Measurements from ENCODE around the gene MPC2. TPM values are rescaled to one million over a fixed set of nuclear protein-coding genes. Genes with fewer than 3 reads are reported as not detected.

The MPC2 gene
- total and polyA plus RNA-seq, 7 donors: 94.0 to 207 (median 153) TPM

DNA sequence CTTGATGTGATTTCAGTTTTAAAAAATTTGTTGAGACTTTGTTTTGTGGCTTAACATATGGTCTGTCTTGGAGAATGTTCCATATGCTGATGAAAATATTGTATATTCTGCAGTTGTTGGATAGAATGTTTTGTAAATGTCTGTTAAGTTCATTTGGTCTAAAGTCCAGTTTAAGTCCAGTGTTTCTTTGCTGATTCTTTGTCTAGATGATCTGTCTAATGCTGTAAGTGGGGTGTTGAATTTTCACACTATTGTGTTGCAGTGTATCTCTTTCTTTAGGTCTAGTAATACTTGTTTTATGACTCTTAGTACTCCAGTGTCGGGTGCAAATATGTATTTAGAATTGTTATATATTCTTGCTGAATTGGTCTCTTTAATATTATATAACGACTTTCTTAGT is 10.9 kb upstream of the MPC2 start:
- peaks cover 24% of the 10 kb centered on the region for H3K4me1 ChIP-seq
- DNase-seq (no peak), ATAC-seq (no peak)
- no peak overlapping the region for H3K4me3 ChIP-seq
- WGBS, 3 donors: 56 to 86% (median 68%) methylated on average over 2 of the region's 2 CpGs
- H3K9me3 ChIP-seq: no peaks in the 10 kb centered on the region
- intact Hi-C loops (cut with DNase I): no loop called here
- TF ChIP-seq, protein P1, sequence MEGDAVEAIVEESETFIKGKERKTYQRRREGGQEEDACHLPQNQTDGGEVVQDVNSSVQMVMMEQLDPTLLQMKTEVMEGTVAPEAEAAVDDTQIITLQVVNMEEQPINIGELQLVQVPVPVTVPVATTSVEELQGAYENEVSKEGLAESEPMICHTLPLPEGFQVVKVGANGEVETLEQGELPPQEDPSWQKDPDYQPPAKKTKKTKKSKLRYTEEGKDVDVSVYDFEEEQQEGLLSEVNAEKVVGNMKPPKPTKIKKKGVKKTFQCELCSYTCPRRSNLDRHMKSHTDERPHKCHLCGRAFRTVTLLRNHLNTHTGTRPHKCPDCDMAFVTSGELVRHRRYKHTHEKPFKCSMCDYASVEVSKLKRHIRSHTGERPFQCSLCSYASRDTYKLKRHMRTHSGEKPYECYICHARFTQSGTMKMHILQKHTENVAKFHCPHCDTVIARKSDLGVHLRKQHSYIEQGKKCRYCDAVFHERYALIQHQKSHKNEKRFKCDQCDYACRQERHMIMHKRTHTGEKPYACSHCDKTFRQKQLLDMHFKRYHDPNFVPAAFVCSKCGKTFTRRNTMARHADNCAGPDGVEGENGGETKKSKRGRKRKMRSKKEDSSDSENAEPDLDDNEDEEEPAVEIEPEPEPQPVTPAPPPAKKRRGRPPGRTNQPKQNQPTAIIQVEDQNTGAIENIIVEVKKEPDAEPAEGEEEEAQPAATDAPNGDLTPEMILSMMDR (IDR thresholded peaks at IDR 0.05): no peak
- no peaks in the 10 kb centered on the region for H3K27me3 ChIP-seq (ENCODE audit: insufficient read depth in 3 of 3, low read length in 2 of 3)
- peaks cover 0 to 14% of the 10 kb centered on the region in 2 donors for H3K36me3 ChIP-seq (ENCODE audit: insufficient read depth in 1 of 2, low read depth in 1 of 2)
- H3K27ac ChIP-seq: no peak overlapping the region

GRCh38 chr1:167943541-167943940 is 6.7 kb upstream of the MPC2 start:
- ATAC-seq (no peak), DNase-seq (no peak)
- Histone ChIP-seq H3K27ac (no peak overlapping the region), H3K9me3 (no peaks in the 10 kb centered on the region), H3K36me3 (ENCODE audit: insufficient read depth in 1 of 2, low read depth in 1 of 2) (peaks cover 0 to 3% of the 10 kb centered on the region in 2 donors), H3K4me1 (peaks cover 55% of the 10 kb centered on the region), H3K4me3 (no peak overlapping the region), H3K27me3 (ENCODE audit: insufficient read depth in 3 of 3, low read length in 2 of 3) (no peaks in the 10 kb centered on the region)
- TF ChIP-seq, protein P1 (IDR thresholded peaks at IDR 0.05): no peak
- WGBS, 3 donors: 83 to 92% (median 92%) methylated on average over 9 of the region's 9 CpGs
- intact Hi-C loops (cut with DNase I): loop anchor here in 1 of 2 donors (5.0 kb wide), 1 partner anchor 54 kb away; no protein-coding TSS in a partner anchor

- peaks cover 37% of the 10 kb centered on the region for H3K4me1 ChIP-seq
- no peak for ATAC-seq
- peaks cover 0 to 3% of the 10 kb centered on the region in 2 donors for H3K36me3 ChIP-seq (ENCODE audit: insufficient read depth in 1 of 2, low read depth in 1 of 2)
- H3K4me3 ChIP-seq: no peak overlapping the region
- 93 to 100% (median 97%) methylated on average over 2 of the region's 2 CpGs for WGBS, 3 donors
- no peak for DNase-seq
- TF ChIP-seq, protein P1 (IDR thresholded peaks at IDR 0.05): no peak
- H3K27ac ChIP-seq: peak overlapping the region; percentile 11
- H3K27me3 ChIP-seq (ENCODE audit: insufficient read depth in 3 of 3, low read length in 2 of 3): no peaks in the 10 kb centered on the region
- H3K9me3 ChIP-seq: no peaks in the 10 kb centered on the region
- intact Hi-C loops (cut with DNase I): loop anchor here in 1 of 2 donors (5.0 kb wide), 1 partner anchor 57 kb away; no protein-coding TSS in a partner anchor
Observed at GRCh38 chr1:167940264-167940663, 3.4 kb upstream of the MPC2 start.

DNA sequence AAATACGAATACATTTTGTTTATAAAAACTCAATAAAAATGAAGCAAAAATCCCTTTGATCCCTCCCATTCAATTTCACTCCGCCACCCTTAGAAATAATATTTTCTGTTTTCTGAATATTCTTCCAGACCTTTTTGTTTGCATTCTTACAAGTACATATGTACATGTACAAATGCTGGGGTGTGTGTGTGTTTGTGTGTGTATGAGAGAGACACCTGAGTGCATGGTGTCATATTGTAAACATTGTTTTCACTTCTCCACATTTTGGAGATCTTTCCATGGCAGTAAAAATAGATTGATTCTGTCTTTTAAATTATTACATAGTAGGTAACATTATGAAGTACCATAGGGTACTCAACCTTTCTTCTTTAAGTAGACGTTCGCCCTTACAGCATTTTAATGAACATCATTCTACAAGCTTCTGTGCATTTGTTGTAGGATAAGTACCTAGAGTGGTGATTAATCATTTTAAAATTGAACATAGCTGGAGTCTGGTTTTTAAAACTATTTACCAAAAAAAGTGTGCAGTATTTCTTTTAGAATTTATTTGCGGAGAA is 1.3 kb upstream of the MPC2 start:
- intact Hi-C loops (cut with DNase I): loop anchor here (5.0 to 10.0 kb wide), 3 partner anchors 107 to 223 kb away; no protein-coding TSS in a partner anchor
- DNase-seq (no peak), ATAC-seq (no peak)
- Histone ChIP-seq H3K4me1 (peaks cover 43% of the 10 kb centered on the region), H3K27me3 (ENCODE audit: insufficient read depth in 3 of 3, low read length in 2 of 3) (no peaks in the 10 kb centered on the region), H3K27ac (peak overlapping the region; percentile 96), H3K36me3 (ENCODE audit: insufficient read depth in 1 of 2, low read depth in 1 of 2) (no peaks in the 10 kb centered on the region), H3K4me3 (peak overlapping the region; percentile 84), H3K9me3 (no peaks in the 10 kb centered on the region)
- WGBS, 3 donors: 47 to 51% (median 49%) methylated on average over 5 of the region's 5 CpGs
- TF ChIP-seq, protein P1 (IDR thresholded peaks at IDR 0.05): no peak

DNA sequence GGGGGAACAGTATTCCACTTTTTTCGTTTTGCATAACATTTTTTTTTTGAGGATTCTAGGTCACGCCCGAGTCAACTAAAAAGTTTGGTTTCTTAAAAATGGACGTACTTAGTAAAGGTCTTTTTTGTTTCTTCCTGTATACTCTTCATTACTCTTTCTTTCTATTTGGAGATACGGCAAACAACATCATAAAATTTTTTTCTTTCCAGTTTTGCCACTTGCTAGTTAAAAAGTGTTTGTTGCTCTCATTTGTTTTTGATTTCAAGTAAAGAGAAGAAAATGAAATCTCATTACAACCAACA is 788 bp upstream of the MPC2 start:
- ATAC-seq (no peak), DNase-seq (no peak)
- 0 to 1% (median 1%) methylated on average over 5 of the region's 5 CpGs for WGBS, 3 donors
- peak overlapping the region; percentile 96 for H3K27ac ChIP-seq
- no peaks in the 10 kb centered on the region for H3K27me3 ChIP-seq (ENCODE audit: insufficient read depth in 3 of 3, low read length in 2 of 3)
- no peaks in the 10 kb centered on the region for H3K36me3 ChIP-seq (ENCODE audit: insufficient read depth in 1 of 2, low read depth in 1 of 2)
- intact Hi-C loops (cut with DNase I): loop anchor here (5.0 to 10.0 kb wide), 3 partner anchors 107 to 223 kb away; no protein-coding TSS in a partner anchor
- H3K4me3 ChIP-seq: peak overlapping the region; percentile 84
- H3K9me3 ChIP-seq: no peaks in the 10 kb centered on the region
- TF ChIP-seq, protein P1 (IDR thresholded peaks at IDR 0.05): no peak
- peaks cover 41% of the 10 kb centered on the region for H3K4me1 ChIP-seq

All from psoas muscle (tissue), 8 donors.